ENCODE data around the gene SDR42E2. TPM values are rescaled to one million over a fixed set of nuclear protein-coding genes. Genes with fewer than 3 reads are reported as not detected.

SDR42E2 gene
- total and polyA plus RNA-seq, 2 donors from 2014 or later: not detected

GRCh38 chr16:22183335-22183734 lies 21.0 kb downstream of the SDR42E2 start:
- Histone ChIP-seq H3K9ac (ENCODE audit: low read length in 3 of 3) (no peak overlapping the region), H3K27me3 (ENCODE audit: control insufficient read depth, insufficient read depth, low read length) (no peaks in the 10 kb centered on the region), H3K36me3 (ENCODE audit: control insufficient read depth in 2 of 3, insufficient read depth in 3 of 3, low read length in 3 of 3) (no peaks in the 10 kb centered on the region), H3K4me3 (ENCODE audit: low read length in 3 of 3) (no peak overlapping the region), H3K27ac (ENCODE audit: low read depth in 2 of 2, low read length in 2 of 2) (no peak overlapping the region), H3K9me3 (ENCODE audit: control insufficient read depth in 2 of 3, insufficient read depth in 1 of 3, low read length in 3 of 3) (no peaks in the 10 kb centered on the region), H3K4me1 (ENCODE audit: control insufficient read depth in 2 of 3, insufficient read depth in 2 of 3, low read depth in 1 of 3, low read length in 3 of 3) (peaks cover 0 to under 1% (median 0%) of the 10 kb centered on the region in 3 donors)
- intact Hi-C loops (cut with DNase I): no loop called here
- DNase-seq (no peak), FAIRE-seq (no peak)
- TF ChIP-seq CTCF (IDR thresholded peaks at IDR 0.05; ENCODE audit: borderline replicate concordance, extremely low read depth, insufficient read depth): no peak

GRCh38 chr16:22183901-22184614 lies 21.8 kb downstream of the SDR42E2 start:
- Histone ChIP-seq H3K4me1 (ENCODE audit: control insufficient read depth in 2 of 3, insufficient read depth in 2 of 3, low read depth in 1 of 3, low read length in 3 of 3) (peaks cover 0 to 7% (median 3%) of the 10 kb centered on the region in 3 donors), H3K36me3 (ENCODE audit: control insufficient read depth in 2 of 3, insufficient read depth in 3 of 3, low read length in 3 of 3) (no peaks in the 10 kb centered on the region), H3K27me3 (ENCODE audit: control insufficient read depth, insufficient read depth, low read length) (no peaks in the 10 kb centered on the region), H3K9ac (ENCODE audit: low read length in 3 of 3) (no peak overlapping the region), H3K4me3 (ENCODE audit: low read length in 3 of 3) (no peak overlapping the region), H3K27ac (ENCODE audit: low read depth in 2 of 2, low read length in 2 of 2) (no peak overlapping the region), H3K9me3 (ENCODE audit: control insufficient read depth in 2 of 3, insufficient read depth in 1 of 3, low read length in 3 of 3) (no peaks in the 10 kb centered on the region)
- TF ChIP-seq CTCF (IDR thresholded peaks at IDR 0.05; ENCODE audit: borderline replicate concordance, extremely low read depth, insufficient read depth): no peak
- no peak for DNase-seq
- no peak for FAIRE-seq
- intact Hi-C loops (cut with DNase I): no loop called here

GRCh38 chr16:22184615-22184968 lies 22.3 kb downstream of the SDR42E2 start:
- FAIRE-seq: no peak
- intact Hi-C loops (cut with DNase I): no loop called here
- TF ChIP-seq CTCF (IDR thresholded peaks at IDR 0.05; ENCODE audit: borderline replicate concordance, extremely low read depth, insufficient read depth): no peak

More at GRCh38 chr16:22184615-22184968, 22.3 kb downstream of the SDR42E2 start:
- no peak for DNase-seq
- Histone ChIP-seq H3K27ac (ENCODE audit: low read depth in 2 of 2, low read length in 2 of 2) (no peak overlapping the region), H3K9ac (ENCODE audit: low read length in 3 of 3) (no peak overlapping the region), H3K27me3 (ENCODE audit: control insufficient read depth, insufficient read depth, low read length) (no peaks in the 10 kb centered on the region), H3K4me1 (ENCODE audit: control insufficient read depth in 2 of 3, insufficient read depth in 2 of 3, low read depth in 1 of 3, low read length in 3 of 3) (peaks cover 0 to 13% (median 4%) of the 10 kb centered on the region in 3 donors), H3K36me3 (ENCODE audit: control insufficient read depth in 2 of 3, insufficient read depth in 3 of 3, low read length in 3 of 3) (no peaks in the 10 kb centered on the region), H3K9me3 (ENCODE audit: control insufficient read depth in 2 of 3, insufficient read depth in 1 of 3, low read length in 3 of 3) (no peaks in the 10 kb centered on the region), H3K4me3 (ENCODE audit: low read length in 3 of 3) (no peak overlapping the region)

Data from kidney (tissue), 14 donors.